HG02852 (cell line): ENCODE results near the gene TPRKB.
"Not testable (repeated sequence)": the region's sequence is repeated elsewhere in the genome, so short reads cannot be mapped to it uniquely, and the experiment has no call there.

Experiments
- ATAC-seq: cut with Tn5 transposase; IDR thresholded peaks from one replicate; pipeline ENCODE4 v1.9.1; 2021; ENCODE audit warnings: mild to moderate bottlenecking, moderate library complexity; ENCODE audit not compliant: unreplicated experiment

Gene TPRKB

GRCh38 chr2:73700661-73701447, 36.3 kb downstream of the TPRKB start:
- no peak for ATAC-seq

- no peak for ATAC-seq
These were observed 37.0 kb downstream of the TPRKB start for GRCh38 chr2:73700131-73700611.

- ATAC-seq, result no peak
These were observed 37.7 kb downstream of the TPRKB start for GRCh38 chr2:73699437-73699836.

GRCh38 chr2:73698101-73698500, 39.0 kb downstream of the TPRKB start:
- ATAC-seq, result no peak

GRCh38 chr2:73697606-73698005, 39.5 kb downstream of the TPRKB start:
- ATAC-seq, result no peak

- ATAC-seq, result not testable (repeated sequence)
These were observed 40.2 kb downstream of the TPRKB start for GRCh38 chr2:73696985-73697384.

GRCh38 chr2:73696521-73696920, 40.6 kb downstream of the TPRKB start:
- ATAC-seq, result not testable (repeated sequence)

GRCh38 chr2:73690372-73691088, 46.6 kb downstream of the TPRKB start:
- ATAC-seq, result not testable (repeated sequence)

GRCh38 chr2:73688494-73688893, 48.7 kb downstream of the TPRKB start:
- ATAC-seq, result not testable (repeated sequence)

GRCh38 chr2:73685764-73686438, 51.2 kb downstream of the TPRKB start:
- no peak for ATAC-seq

GRCh38 chr2:73684905-73685304, 52.2 kb downstream of the TPRKB start:
- not testable (repeated sequence) for ATAC-seq

- not testable (repeated sequence) for ATAC-seq
These were observed 52.8 kb downstream of the TPRKB start for GRCh38 chr2:73684325-73684724.

GRCh38 chr2:73679951-73680571, 57.1 kb downstream of the TPRKB start:
- not testable (repeated sequence) for ATAC-seq
